Measurements from ENCODE around the gene DGKI.

DNA sequence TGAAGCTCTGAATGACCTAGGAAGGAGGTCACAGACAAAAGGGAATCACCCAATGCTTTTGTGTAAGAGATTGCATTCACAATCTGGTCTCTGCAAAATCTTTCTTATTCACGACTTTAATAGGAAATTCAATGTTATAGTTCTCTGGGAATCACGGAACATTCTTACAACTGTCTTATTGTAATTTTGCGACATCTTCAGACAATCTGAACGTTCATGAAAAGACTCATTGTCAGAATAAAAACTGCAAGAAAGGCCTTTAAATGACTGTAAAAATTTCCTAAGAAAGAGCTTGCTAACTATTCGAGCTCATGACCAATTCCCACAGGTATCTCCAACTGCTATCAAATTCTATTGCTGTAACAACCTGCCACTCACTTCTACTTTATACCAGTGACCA is 130.7 kb downstream of the DGKI start:
- TF ChIP-seq, protein P1, sequence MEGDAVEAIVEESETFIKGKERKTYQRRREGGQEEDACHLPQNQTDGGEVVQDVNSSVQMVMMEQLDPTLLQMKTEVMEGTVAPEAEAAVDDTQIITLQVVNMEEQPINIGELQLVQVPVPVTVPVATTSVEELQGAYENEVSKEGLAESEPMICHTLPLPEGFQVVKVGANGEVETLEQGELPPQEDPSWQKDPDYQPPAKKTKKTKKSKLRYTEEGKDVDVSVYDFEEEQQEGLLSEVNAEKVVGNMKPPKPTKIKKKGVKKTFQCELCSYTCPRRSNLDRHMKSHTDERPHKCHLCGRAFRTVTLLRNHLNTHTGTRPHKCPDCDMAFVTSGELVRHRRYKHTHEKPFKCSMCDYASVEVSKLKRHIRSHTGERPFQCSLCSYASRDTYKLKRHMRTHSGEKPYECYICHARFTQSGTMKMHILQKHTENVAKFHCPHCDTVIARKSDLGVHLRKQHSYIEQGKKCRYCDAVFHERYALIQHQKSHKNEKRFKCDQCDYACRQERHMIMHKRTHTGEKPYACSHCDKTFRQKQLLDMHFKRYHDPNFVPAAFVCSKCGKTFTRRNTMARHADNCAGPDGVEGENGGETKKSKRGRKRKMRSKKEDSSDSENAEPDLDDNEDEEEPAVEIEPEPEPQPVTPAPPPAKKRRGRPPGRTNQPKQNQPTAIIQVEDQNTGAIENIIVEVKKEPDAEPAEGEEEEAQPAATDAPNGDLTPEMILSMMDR (conservative IDR thresholded peaks at IDR 0.05 in 1 of 2, IDR thresholded peaks at IDR 0.05 in 1 of 2; ENCODE audit: low read depth in 1 of 2, low read length in 2 of 2), result no peak
- no peak for TF ChIP-seq EZH2 (IDR thresholded peaks at IDR 0.05; ENCODE audit: low read length, missing control alignments)
